Natural killer cell treated with Interleukin-12 subunit alpha and Interleukin-12 subunit beta and Interleukin-15 and Interleukin-18, amount 100 ng/mL, for 72 hours (primary cell): ENCODE results near the gene CILP. TPM values are rescaled to one million over a fixed set of nuclear protein-coding genes. Genes with fewer than 3 reads are reported as not detected.

Experiments used
- ATAC-seq, 2 donors: fragments of 150-1000 bp; cut with Tn5 transposase in 1 of 2; sonication (Bioruptor Pico), chemical (Tn5 transposase) in 1 of 2; 2 replicates each; pipeline ENCODE4 v1.10.0; 2021
- DNase-seq: peaks from one replicate; pipeline ENCODE4 v3.0.0; 2022; ENCODE audit warnings: low spot score
- H3K27ac Mint-ChIP-seq, 2 donors: 1 replicate in 1 of 2; 2 replicates in 1 of 2; pipeline ENCODE4 v1.8.0; 2022; ENCODE audit warnings: mixed read lengths in 2 of 2, mild to moderate bottlenecking in 1 of 2, moderate library complexity in 1 of 2
- H3K27me3 Mint-ChIP-seq, 2 donors: 1 replicate in 1 of 2; 2 replicates in 1 of 2; pipeline ENCODE4 v1.8.0; 2022; ENCODE audit warnings: mixed read lengths in 2 of 2
- H3K36me3 Mint-ChIP-seq: one replicate; pipeline ENCODE4 v1.8.0; 2022; ENCODE audit warnings: mixed read lengths
- H3K4me1 Mint-ChIP-seq, 2 donors: 1 replicate in 1 of 2; 2 replicates in 1 of 2; pipeline ENCODE4 v1.8.0; 2022; ENCODE audit warnings: low read depth in 2 of 2, mixed read lengths in 2 of 2, mild to moderate bottlenecking in 1 of 2
- H3K4me3 Mint-ChIP-seq: one replicate; pipeline ENCODE4 v1.8.0; 2022; ENCODE audit warnings: mixed read lengths
- H3K9me3 Mint-ChIP-seq: 2 replicates; pipeline ENCODE4 v1.8.0; 2022; ENCODE audit warnings: mixed read lengths
- total RNA-seq, 2 donors: library from RNA; stranded (reverse); gene quantifications; one replicate each; pipeline ENCODE4 v1.2.3, GENCODE V29; 2022

CILP gene
- under 1 TPM; 0.08 to 0.12 TPM for total RNA-seq

- H3K36me3 Mint-ChIP-seq = no peaks in the 10 kb centered on the region
- no peak for ATAC-seq
- no peaks in the 10 kb centered on the region for H3K27me3 Mint-ChIP-seq
- H3K4me3 Mint-ChIP-seq = no peak within 1 kb of the TSS
- no peak for DNase-seq
- no peaks in the 10 kb centered on the region for H3K9me3 Mint-ChIP-seq
- peaks cover 0 to 4% of the 10 kb centered on the region in 2 donors for H3K4me1 Mint-ChIP-seq
- H3K27ac Mint-ChIP-seq = peak within 1 kb of the TSS in 1 of 2 donors; percentile 30
These were observed at the start of gene CILP for GRCh38 chr15:65210770-65211481. CILP (minus strand) TSS chr15:65211473; CDS start chr15:65209755, 1,718 bp downstream.

- Mint-ChIP-seq H3K4me1 (no peaks in the 10 kb centered on the region), H3K4me3 (no peak overlapping the region), H3K27ac (no peak overlapping the region), H3K36me3 (peaks cover 13% of the 10 kb centered on the region), H3K27me3 (no peaks in the 10 kb centered on the region), H3K9me3 (no peaks in the 10 kb centered on the region)
- ATAC-seq (no peak), DNase-seq (no peak)
These were observed 49.7 kb upstream of the CILP start for GRCh38 chr15:65260968-65261367.

GRCh38 chr15:65259367-65259797 is 48.1 kb upstream of the CILP start:
- no peak for ATAC-seq
- Mint-ChIP-seq H3K27ac (no peak overlapping the region), H3K4me3 (no peak overlapping the region), H3K36me3 (peaks cover 13% of the 10 kb centered on the region), H3K9me3 (no peaks in the 10 kb centered on the region), H3K27me3 (no peaks in the 10 kb centered on the region), H3K4me1 (no peaks in the 10 kb centered on the region)
- DNase-seq = no peak

GRCh38 chr15:65258375-65259262 is 47.3 kb upstream of the CILP start:
- Mint-ChIP-seq H3K36me3 (peaks cover 13% of the 10 kb centered on the region), H3K4me3 (no peak overlapping the region), H3K9me3 (no peaks in the 10 kb centered on the region), H3K27ac (no peak overlapping the region), H3K27me3 (no peaks in the 10 kb centered on the region), H3K4me1 (no peaks in the 10 kb centered on the region)
- ATAC-seq (no peak), DNase-seq (no peak)

GRCh38 chr15:65255486-65256140 is 44.3 kb upstream of the CILP start:
- DNase-seq = no peak
- peaks cover 11% of the 10 kb centered on the region for H3K36me3 Mint-ChIP-seq
- H3K27ac Mint-ChIP-seq = no peak overlapping the region
- H3K4me1 Mint-ChIP-seq = no peaks in the 10 kb centered on the region
- ATAC-seq = no peak
- H3K9me3 Mint-ChIP-seq = no peaks in the 10 kb centered on the region
- no peak overlapping the region for H3K4me3 Mint-ChIP-seq
- no peaks in the 10 kb centered on the region for H3K27me3 Mint-ChIP-seq

GRCh38 chr15:65254758-65255157 is 43.5 kb upstream of the CILP start:
- DNase-seq = no peak
- H3K27me3 Mint-ChIP-seq = no peaks in the 10 kb centered on the region
- H3K27ac Mint-ChIP-seq = no peak overlapping the region
- ATAC-seq = no peak
- H3K9me3 Mint-ChIP-seq = no peaks in the 10 kb centered on the region
- H3K4me3 Mint-ChIP-seq = no peak overlapping the region
- no peaks in the 10 kb centered on the region for H3K4me1 Mint-ChIP-seq
- peaks cover 7% of the 10 kb centered on the region for H3K36me3 Mint-ChIP-seq

- ATAC-seq (no peak), DNase-seq (no peak)
- Mint-ChIP-seq H3K9me3 (no peaks in the 10 kb centered on the region), H3K27me3 (no peaks in the 10 kb centered on the region), H3K36me3 (peaks cover 3% of the 10 kb centered on the region), H3K4me1 (no peaks in the 10 kb centered on the region), H3K27ac (no peak overlapping the region), H3K4me3 (no peak overlapping the region)
These were observed 43.1 kb upstream of the CILP start for GRCh38 chr15:65254356-65254755.

- peak; percentile 47 to 53 for ATAC-seq
- DNase-seq = no peak
- no peaks in the 10 kb centered on the region for H3K36me3 Mint-ChIP-seq
- H3K4me3 Mint-ChIP-seq = no peak overlapping the region
- H3K4me1 Mint-ChIP-seq = no peaks in the 10 kb centered on the region
- H3K27ac Mint-ChIP-seq = no peak overlapping the region
- no peaks in the 10 kb centered on the region for H3K27me3 Mint-ChIP-seq
- no peaks in the 10 kb centered on the region for H3K9me3 Mint-ChIP-seq
These were observed 38.4 kb upstream of the CILP start for GRCh38 chr15:65249641-65250040.

GRCh38 chr15:65248511-65249255 is 37.4 kb upstream of the CILP start:
- H3K4me3 Mint-ChIP-seq = no peak overlapping the region
- no peaks in the 10 kb centered on the region for H3K36me3 Mint-ChIP-seq
- no peak overlapping the region for H3K27ac Mint-ChIP-seq
- H3K9me3 Mint-ChIP-seq = no peaks in the 10 kb centered on the region
- no peaks in the 10 kb centered on the region for H3K4me1 Mint-ChIP-seq
- H3K27me3 Mint-ChIP-seq = no peaks in the 10 kb centered on the region
- DNase-seq (no peak), ATAC-seq (no peak)

- DNase-seq (no peak), ATAC-seq (no peak)
- Mint-ChIP-seq H3K4me3 (no peak overlapping the region), H3K4me1 (no peaks in the 10 kb centered on the region), H3K27me3 (no peaks in the 10 kb centered on the region), H3K36me3 (no peaks in the 10 kb centered on the region), H3K27ac (no peak overlapping the region), H3K9me3 (no peaks in the 10 kb centered on the region)
These were observed 35.7 kb upstream of the CILP start for GRCh38 chr15:65246939-65247338.

- Mint-ChIP-seq H3K36me3 (no peaks in the 10 kb centered on the region), H3K4me1 (no peaks in the 10 kb centered on the region), H3K27ac (no peak overlapping the region), H3K4me3 (no peak overlapping the region), H3K9me3 (no peaks in the 10 kb centered on the region), H3K27me3 (no peaks in the 10 kb centered on the region)
- ATAC-seq = no peak
- DNase-seq = no peak
These were observed 34.9 kb upstream of the CILP start for GRCh38 chr15:65246026-65246714.

- Mint-ChIP-seq H3K27ac (no peak overlapping the region), H3K36me3 (no peaks in the 10 kb centered on the region), H3K4me3 (no peak overlapping the region), H3K4me1 (no peaks in the 10 kb centered on the region), H3K9me3 (no peaks in the 10 kb centered on the region), H3K27me3 (no peaks in the 10 kb centered on the region)
- ATAC-seq (no peak), DNase-seq (no peak)
These were observed 34.0 kb upstream of the CILP start for GRCh38 chr15:65245096-65245856.
